ENCODE data around the gene MGAT3. TPM values are rescaled to one million over a fixed set of nuclear protein-coding genes. Genes with fewer than 3 reads are reported as not detected.
A peak's percentile ranks its signal among the peaks of the same experiment; 100 is the strongest.

The MGAT3 gene
- polyA plus RNA-seq, 1 donor from 2014 or later, result 29.1 TPM

GRCh38 chr22:39529487-39529851, 72.7 kb downstream of the MGAT3 start:
- Histone ChIP-seq H3K27ac (ENCODE audit: low read length) (no peak overlapping the region), H3K27me3 (ENCODE audit: insufficient read depth, low read depth, low read length) (no peaks in the 10 kb centered on the region), H4K20me1 (ENCODE audit: insufficient read depth) (peaks cover 18% of the 10 kb centered on the region), H3K9me3 (ENCODE audit: low read length) (no peaks in the 10 kb centered on the region), H3K4me2 (ENCODE audit: low read length) (no peak overlapping the region), H3F3A (ENCODE audit: insufficient read depth, low read length, poor library complexity, severe bottlenecking) (no peaks in the 10 kb centered on the region), H3K4me3 (ENCODE audit: low read length) (peak overlapping the region; percentile 54), H3K36me3 (ENCODE audit: insufficient read depth, low read length) (no peaks in the 10 kb centered on the region), H3K79me2 (replicated peaks; ENCODE audit: insufficient read depth, low read length) (peaks cover 38% of the 10 kb centered on the region), H2AFZ (ENCODE audit: low read depth, low read length) (no peak overlapping the region), H3K9ac (ENCODE audit: low read length) (peak overlapping the region; percentile 42), H3K9me2 (ENCODE audit: insufficient read depth, low read length) (no peaks in the 10 kb centered on the region)
- TF ChIP-seq POLR2AphosphoS5 (IDR thresholded peaks at IDR 0.05), result no peak
- TF ChIP-seq TAF1 (IDR thresholded peaks at IDR 0.05; ENCODE audit: low read depth), result no peak
- TF ChIP-seq EP300 (conservative IDR thresholded peaks at IDR 0.05; ENCODE audit: poor library complexity, severe bottlenecking), result no peak
- no peak for TF ChIP-seq RAD21 (conservative IDR thresholded peaks at IDR 0.05)
- TF ChIP-seq SMC3 (conservative IDR thresholded peaks at IDR 0.05; ENCODE audit: poor library complexity), result no peak
- no peak for TF ChIP-seq CTCF (IDR thresholded peaks at IDR 0.05; ENCODE audit: poor library complexity, severe bottlenecking)
- TF ChIP-seq MXI1 (conservative IDR thresholded peaks at IDR 0.05; ENCODE audit: poor library complexity, severe bottlenecking), result no peak
- TF ChIP-seq REST (IDR thresholded peaks at IDR 0.05; ENCODE audit: borderline replicate concordance), result no peak
- TF ChIP-seq EZH2 (IDR thresholded peaks at IDR 0.05; ENCODE audit: borderline replicate concordance, insufficient read depth, low read length, poor library complexity, severe bottlenecking), result no peak

GRCh38 chr22:39530116-39530515, 73.3 kb downstream of the MGAT3 start:
- H3K36me3 ChIP-seq (ENCODE audit: insufficient read depth, low read length), result no peaks in the 10 kb centered on the region
- H3K27me3 ChIP-seq (ENCODE audit: insufficient read depth, low read depth, low read length), result no peaks in the 10 kb centered on the region
- H3K4me3 ChIP-seq (ENCODE audit: low read length), result no peak overlapping the region
- peaks cover 32% of the 10 kb centered on the region for H3K79me2 ChIP-seq (replicated peaks; ENCODE audit: insufficient read depth, low read length)
- H3F3A ChIP-seq (ENCODE audit: insufficient read depth, low read length, poor library complexity, severe bottlenecking), result no peaks in the 10 kb centered on the region
- H3K9me3 ChIP-seq (ENCODE audit: low read length), result no peaks in the 10 kb centered on the region
- H4K20me1 ChIP-seq (ENCODE audit: insufficient read depth), result peaks cover 12% of the 10 kb centered on the region
- TF ChIP-seq CTCF (IDR thresholded peaks at IDR 0.05; ENCODE audit: poor library complexity, severe bottlenecking) (no peak), SMC3 (conservative IDR thresholded peaks at IDR 0.05; ENCODE audit: poor library complexity) (no peak), EP300 (conservative IDR thresholded peaks at IDR 0.05; ENCODE audit: poor library complexity, severe bottlenecking) (no peak), TAF1 (IDR thresholded peaks at IDR 0.05; ENCODE audit: low read depth) (no peak), MXI1 (conservative IDR thresholded peaks at IDR 0.05; ENCODE audit: poor library complexity, severe bottlenecking) (no peak), POLR2AphosphoS5 (IDR thresholded peaks at IDR 0.05) (no peak), RAD21 (conservative IDR thresholded peaks at IDR 0.05) (no peak), EZH2 (IDR thresholded peaks at IDR 0.05; ENCODE audit: borderline replicate concordance, insufficient read depth, low read length, poor library complexity, severe bottlenecking) (no peak), REST (IDR thresholded peaks at IDR 0.05; ENCODE audit: borderline replicate concordance) (no peak)
- no peak overlapping the region for H2AFZ ChIP-seq (ENCODE audit: low read depth, low read length)
- peak overlapping the region; percentile 5 for H3K9ac ChIP-seq (ENCODE audit: low read length)
- no peak overlapping the region for H3K27ac ChIP-seq (ENCODE audit: low read length)
- no peak overlapping the region for H3K4me2 ChIP-seq (ENCODE audit: low read length)
- no peaks in the 10 kb centered on the region for H3K9me2 ChIP-seq (ENCODE audit: insufficient read depth, low read length)

Data from neural cell (in vitro differentiated cells).